ENCODE measurements around the gene RABL2B.

Gene RABL2B

GRCh38 chr22:50732681-50733080 lies 50.8 kb downstream of the RABL2B start:
- no peak for DNase-seq (ENCODE audit: low read depth in 1 of 2, low spot score in 1 of 2)
- no peak overlapping the region for H3K4me3 ChIP-seq (replicated peaks; ENCODE audit: insufficient read depth, low read length)
- no peak for TF ChIP-seq GABPA (IDR thresholded peaks at IDR 0.05; ENCODE audit: low read depth)
- no peak for TF ChIP-seq REST (IDR thresholded peaks at IDR 0.05; ENCODE audit: insufficient replicate concordance, low read depth)

GRCh38 chr22:50731811-50732624 lies 51.4 kb downstream of the RABL2B start:
- no peak overlapping the region for H3K4me3 ChIP-seq (replicated peaks; ENCODE audit: insufficient read depth, low read length)
- H3K27ac ChIP-seq (replicated peaks), result no peak overlapping the region
- TF ChIP-seq POLR2AphosphoS5 (IDR thresholded peaks at IDR 0.05; ENCODE audit: low read depth) (no peak), CTCF (IDR thresholded peaks at IDR 0.05; ENCODE audit: insufficient read depth, low read length) (peak; percentile 85)
- DNase-seq (ENCODE audit: low read depth in 1 of 2, low spot score in 1 of 2), result peak; percentile 39 to 60
- H3K27me3 ChIP-seq (ENCODE audit: insufficient read depth, poor library complexity, severe bottlenecking), result no peaks in the 10 kb centered on the region

More at GRCh38 chr22:50732681-50733080, 50.8 kb downstream of the RABL2B start:
- H3K27ac ChIP-seq (replicated peaks), result no peak overlapping the region
- no peaks in the 10 kb centered on the region for H3K27me3 ChIP-seq (ENCODE audit: insufficient read depth, poor library complexity, severe bottlenecking)

- H3K27me3 ChIP-seq (ENCODE audit: insufficient read depth, poor library complexity, severe bottlenecking), result no peaks in the 10 kb centered on the region
- H3K4me3 ChIP-seq (replicated peaks; ENCODE audit: insufficient read depth, low read length), result no peak overlapping the region
- no peak for TF ChIP-seq CTCF (IDR thresholded peaks at IDR 0.05; ENCODE audit: insufficient read depth, low read length)
- TF ChIP-seq REST (IDR thresholded peaks at IDR 0.05; ENCODE audit: insufficient replicate concordance, low read depth), result no peak
- TF ChIP-seq GABPA (IDR thresholded peaks at IDR 0.05; ENCODE audit: low read depth), result no peak
- TF ChIP-seq POLR2AphosphoS5 (IDR thresholded peaks at IDR 0.05; ENCODE audit: low read depth), result no peak
- no peak for TF ChIP-seq SPI1 (IDR thresholded peaks at IDR 0.05; ENCODE audit: borderline replicate concordance, low read depth)
- no peak for DNase-seq (ENCODE audit: low read depth in 1 of 2, low spot score in 1 of 2)
- H3K27ac ChIP-seq (replicated peaks), result no peak overlapping the region
These were observed 52.3 kb downstream of the RABL2B start for GRCh38 chr22:50730941-50731661.

GRCh38 chr22:50730013-50730891 lies 53.2 kb downstream of the RABL2B start:
- TF ChIP-seq SPI1 (IDR thresholded peaks at IDR 0.05; ENCODE audit: borderline replicate concordance, low read depth), result no peak
- no peak for TF ChIP-seq REST (IDR thresholded peaks at IDR 0.05; ENCODE audit: insufficient replicate concordance, low read depth)
- TF ChIP-seq CTCF (IDR thresholded peaks at IDR 0.05; ENCODE audit: insufficient read depth, low read length), result no peak
- no peak for TF ChIP-seq POLR2AphosphoS5 (IDR thresholded peaks at IDR 0.05; ENCODE audit: low read depth)
- Histone ChIP-seq H3K27ac (replicated peaks) (no peak overlapping the region), H3K4me3 (replicated peaks; ENCODE audit: insufficient read depth, low read length) (no peak overlapping the region), H3K27me3 (ENCODE audit: insufficient read depth, poor library complexity, severe bottlenecking) (no peaks in the 10 kb centered on the region)
- no peak for DNase-seq (ENCODE audit: low read depth in 1 of 2, low spot score in 1 of 2)

Data from HL-60 (cell line).